K562 (cell line): Measurements from ENCODE around the gene ZFP82. TPM values are rescaled to one million over a fixed set of nuclear protein-coding genes. Genes with fewer than 3 reads are reported as not detected.

Experiments
- CREM ChIP-seq: IDR thresholded peaks from 2 replicates; pipeline ENCODE4 v1.6.1; 2014; ENCODE audit warnings: antibody characterized with exemption, low read depth
- CTCFL ChIP-seq: IDR thresholded peaks from 2 replicates; pipeline ENCODE4 v1.6.1; 2011; ENCODE audit warnings: borderline replicate concordance, low read depth, mild to moderate bottlenecking, moderate library complexity, low read length; ENCODE audit not compliant: insufficient read depth, poor library complexity, severe bottlenecking
- FOS ChIP-seq: IDR thresholded peaks from 3 replicates; pipeline ENCODE4 v1.6.1; 2011; ENCODE audit not compliant: insufficient read length; ENCODE audit errors: extremely low read depth
- LCOR ChIP-seq: sonication (generic); formaldehyde crosslinking; IDR thresholded peaks from 2 replicates; pipeline ENCODE4 v1.8.0; 2022; ENCODE audit warnings: mild to moderate bottlenecking, missing genetic modification reagents
- MBD2 ChIP-seq: sonication (generic); IDR thresholded peaks from 2 replicates; pipeline ENCODE4 v1.6.1; 2016; ENCODE audit warnings: low read depth, borderline replicate concordance
- MGA ChIP-seq: fragments of 450-650 bp; IDR thresholded peaks from 2 replicates; pipeline ENCODE4 v1.6.1; 2016; ENCODE audit warnings: mild to moderate bottlenecking, moderate library complexity
- MYNN ChIP-seq, 2 experiments: sonication (generic); formaldehyde crosslinking in 1 of 2; IDR thresholded peaks; 2 replicates each; pipeline versions ENCODE4 v1.5.0 to v1.6.1; 2016 to 2020; ENCODE audit warnings: antibody characterized with exemption in 1 of 2, missing genetic modification reagents in 1 of 2
- NR2C2 ChIP-seq, 2 experiments: fragments of 200-800 bp in 1 of 2; sonication (Bioruptor generic) in 1 of 2; sonication (generic) in 1 of 2; formaldehyde crosslinking in 1 of 2; IDR thresholded peaks; 2 replicates each; pipeline versions ENCODE4 v1.6.1 to v1.8.0; 2016 to 2022; ENCODE audit warnings: mild to moderate bottlenecking in 1 of 2, missing compliant biosample characterization in 1 of 2, missing genetic modification characterization in 1 of 2, missing genetic modification reagents in 1 of 2
- NRF1 ChIP-seq, 2 experiments: fragments of 450-650 bp; IDR thresholded peaks in 1 of 2; conservative IDR thresholded peaks in 1 of 2; 2 replicates each; pipeline ENCODE4 v1.6.1; 2014; ENCODE audit warnings: mild to moderate bottlenecking in 2 of 2
- PHF20 ChIP-seq: fragments of 450-650 bp; IDR thresholded peaks from 2 replicates; pipeline ENCODE4 v1.6.1; 2018; ENCODE audit not compliant: partially characterized antibody
- RBBP5 ChIP-seq: fragments of 200-600 bp; sonication (generic); IDR thresholded peaks from 2 replicates; pipeline ENCODE4 v1.6.1; 2012; ENCODE audit warnings: borderline replicate concordance, mild to moderate bottlenecking, low read length, control low read depth, inconsistent platforms; ENCODE audit not compliant: insufficient read depth, poor library complexity, severe bottlenecking
- SUPT5H ChIP-seq: fragments of 450-650 bp; IDR thresholded peaks from 2 replicates; pipeline ENCODE4 v1.6.1; 2016
- ZBTB8A ChIP-seq: fragments of 450-650 bp; IDR thresholded peaks from 2 replicates; pipeline ENCODE4 v1.6.1; 2018; ENCODE audit warnings: mild to moderate bottlenecking, moderate library complexity; ENCODE audit not compliant: partially characterized antibody
- ZNF780A ChIP-seq: fragments of 250-450 bp; sonication (Bioruptor Pico); IDR thresholded peaks from 2 replicates; pipeline ENCODE4 v1.5.0; 2021; ENCODE audit warnings: mild to moderate bottlenecking
- polyA plus RNA-seq, 8 experiments: library from polyadenylated mRNA; depleted of rRNA in 4 of 8; stranded (reverse) in 5 of 8; unstranded in 3 of 8; fragments of >200 nt; fragmentation: Nextera tagmentation in 2 of 8; fragmentation: Illumina TruSeq in 1 of 8; extraction: Ambion mirVana in 2 of 8; extraction: Trizol in 1 of 8; gene quantifications; 2 replicates each; pipeline versions ENCODE4 v1.2.1 to v1.2.3, GENCODE V29; 2011 to 2014; ENCODE audit warnings: inconsistent platforms in 1 of 8, missing spikeins in 1 of 8
- total RNA-seq, 7 experiments: library from RNA; depleted of rRNA in 6 of 7; stranded (reverse); fragments of >200 nt in 6 of 7; fragmentation: Illumina TruSeq in 2 of 7; extraction: Trizol in 2 of 7; gene quantifications; 2 replicates each; pipeline versions ENCODE4 v1.2.1 to v1.2.3, GENCODE V29; 2011 to 2021; ENCODE audit warnings: low replicate concordance in 1 of 7

Gene ZFP82
- total and polyA plus RNA-seq, 9 of the 15 experiments (the other 6 are each of a cell fraction or from before 2014, with no cell fraction given), result 2.2 to 7.0 (median 3.0) TPM

- TF ChIP-seq CTCFL, result no peak
- TF ChIP-seq CREM, result no peak
- peak; percentile 61; the same call in 1 of the 2 replicates for TF ChIP-seq MGA
- TF ChIP-seq NR2C2 (CRISPR knock-in tag; IDR thresholded peaks at IDR 0.05), result no peak
- peak; percentile 78 for TF ChIP-seq NR2C2 (tag; IDR thresholded peaks at IDR 0.05)
- TF ChIP-seq NRF1 (conservative IDR thresholded peaks at IDR 0.05 in 1 of 2, IDR thresholded peaks at IDR 0.05 in 1 of 2), result peak; percentile 90 to 92
- no peak for TF ChIP-seq ZNF780A (CRISPR knock-in tag)
- peak; percentile 62 for TF ChIP-seq SUPT5H
- TF ChIP-seq PHF20, result peak; percentile 10
- no peak for TF ChIP-seq ZBTB8A
- no peak for TF ChIP-seq LCOR (CRISPR knock-in tag)
- TF ChIP-seq FOS, result no peak
- TF ChIP-seq RBBP5, result peak; percentile 46
- TF ChIP-seq MYNN (IDR thresholded peaks at IDR 0.05), result no peak
- 0 out of 2 replicates have a peak, but pooled peaks have one; percentile 6 for TF ChIP-seq MYNN (CRISPR knock-in tag; IDR thresholded peaks at IDR 0.05)
- no peak for TF ChIP-seq MBD2
These were observed at the start of gene ZFP82 (continued) for GRCh38 chr19:36418287-36419001.
